ENCODE data around the gene ROPN1B.

Gene ROPN1B

GRCh38 chr3:126031981-126032471, 63.0 kb downstream of the ROPN1B start:
- H3K4me3 ChIP-seq (ENCODE audit: low read length) = no peak overlapping the region
- TF ChIP-seq ZNF274 (IDR thresholded peaks at IDR 0.05; ENCODE audit: low read depth, low read length) = no peak

All from GM08714 (cell line).